ENCODE measurements around the gene BTBD6. TPM values are rescaled to one million over a fixed set of nuclear protein-coding genes. Genes with fewer than 3 reads are reported as not detected.

The BTBD6 gene
- total and polyA plus RNA-seq, 9 of the 15 experiments (the other 6 are each of a cell fraction or from before 2014, with no cell fraction given) = not detected

DNA sequence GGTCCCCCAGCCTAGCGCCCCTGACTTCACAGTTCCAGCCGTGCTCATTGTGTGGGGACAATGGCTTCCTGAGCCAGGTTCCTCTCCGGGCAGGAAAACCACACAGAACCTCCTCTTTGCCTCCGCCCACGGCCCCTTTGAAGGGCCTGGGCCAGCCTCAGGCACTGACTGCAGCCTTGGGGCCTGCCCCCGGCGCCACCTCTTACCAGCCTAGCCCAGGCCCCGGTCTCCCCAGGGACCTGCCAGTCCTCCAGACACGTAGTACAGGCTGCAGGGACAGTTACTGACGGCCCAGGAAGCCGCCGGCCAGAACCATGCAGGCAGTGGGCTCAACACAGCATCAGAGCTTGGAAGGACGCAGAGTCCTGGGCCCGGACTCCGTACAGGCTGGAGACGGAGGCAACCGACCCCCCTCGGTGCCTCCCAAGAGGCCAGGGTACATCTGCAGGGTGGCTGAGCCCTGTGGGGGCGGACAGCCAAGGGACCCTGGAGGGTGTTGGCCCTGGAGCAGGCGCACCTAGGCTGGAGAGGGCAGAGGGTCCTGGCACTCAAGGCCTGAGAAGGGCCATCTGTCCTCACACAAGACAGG, 46.3 kb upstream of the BTBD6 start:
- BruUV-seq (replicated peaks) = no TSS peak
- ATAC-seq (peak; percentile 6; the same call in 1 of the 3 replicates), FAIRE-seq (no peak), DNase-seq (ENCODE audit: extremely low read depth in 1 of 4, low spot score in 3 of 4) (no peak)
- no peaks in the 10 kb centered on the region for H3K9me3 ChIP-seq (replicated peaks; ENCODE audit: control insufficient read depth, insufficient read depth, low read depth, low read length)
- in situ Hi-C loops (cut with MboI) = loop anchor here (5.0 kb wide), 1 partner anchor 65 kb away; no protein-coding TSS in a partner anchor
- peaks cover 3 to 73% of the 10 kb centered on the region in 2 experiments; a peak in 3 of 5 replicates for H3K4me1 ChIP-seq (replicated peaks in 1 of 2; ENCODE audit: control insufficient read depth in 2 of 2, insufficient read depth in 2 of 2, low read length in 2 of 2)
- H3K9ac ChIP-seq (ENCODE audit: insufficient read depth in 1 of 2, low read depth in 2 of 2, low read length in 2 of 2) = no peak overlapping the region
- H4K20me1 ChIP-seq (replicated peaks; ENCODE audit: control insufficient read depth, insufficient read depth, low read length) = peaks cover 12% of the 10 kb centered on the region; the same call in 1 of the 2 replicates
- 0 out of 2 replicates have a peak, but pooled peaks have one; percentile 16 for TF ChIP-seq EGR1 (conservative IDR thresholded peaks at IDR 0.05)
- no peak for TF ChIP-seq ZNF354B (CRISPR knock-in tag; IDR thresholded peaks at IDR 0.05)
- H2AFZ ChIP-seq (ENCODE audit: low read depth, low read length) = no peak overlapping the region
- H3K27me3 ChIP-seq (ENCODE audit: control insufficient read depth in 2 of 2, insufficient read depth in 2 of 2, low read length in 2 of 2) = peaks cover 0 to 5% of the 10 kb centered on the region in 2 experiments; a peak in 1 of 5 replicates
- POLR2A ChIA-PET = no interaction called here
- 18% methylated on average over 11 of the region's 20 CpGs for WGBS (ENCODE audit: insufficient coverage, low coverage, missing lambda C conversion rate)
- CTCF ChIA-PET (ENCODE audit: low intra/inter-chr PET ratio) = interaction anchor here (2.0 kb wide), 1 partner anchor 150 kb away, joined by 15 read pairs; no protein-coding TSS in a partner anchor
- H3K79me2 ChIP-seq (ENCODE audit: control insufficient read depth, insufficient read depth, low read length) = no peaks in the 10 kb centered on the region
- no peak overlapping the region for H3K4me2 ChIP-seq (ENCODE audit: insufficient read depth, low read length)
- H3K4me3 ChIP-seq = no peak overlapping the region
- H3K9me1 ChIP-seq (ENCODE audit: control insufficient read depth, insufficient read depth, low read length) = no peaks in the 10 kb centered on the region
- H3K27ac ChIP-seq (ENCODE audit: extremely low read depth, low read depth, low read length) = no peak overlapping the region
- H3K36me3 ChIP-seq (ENCODE audit: control insufficient read depth, insufficient read depth, low read length) = no peaks in the 10 kb centered on the region
- intact Hi-C loops (cut with micrococcal nuclease) = loop anchor here (5.0 kb wide), 1 partner anchor 80 kb away; no protein-coding TSS in a partner anchor

DNA sequence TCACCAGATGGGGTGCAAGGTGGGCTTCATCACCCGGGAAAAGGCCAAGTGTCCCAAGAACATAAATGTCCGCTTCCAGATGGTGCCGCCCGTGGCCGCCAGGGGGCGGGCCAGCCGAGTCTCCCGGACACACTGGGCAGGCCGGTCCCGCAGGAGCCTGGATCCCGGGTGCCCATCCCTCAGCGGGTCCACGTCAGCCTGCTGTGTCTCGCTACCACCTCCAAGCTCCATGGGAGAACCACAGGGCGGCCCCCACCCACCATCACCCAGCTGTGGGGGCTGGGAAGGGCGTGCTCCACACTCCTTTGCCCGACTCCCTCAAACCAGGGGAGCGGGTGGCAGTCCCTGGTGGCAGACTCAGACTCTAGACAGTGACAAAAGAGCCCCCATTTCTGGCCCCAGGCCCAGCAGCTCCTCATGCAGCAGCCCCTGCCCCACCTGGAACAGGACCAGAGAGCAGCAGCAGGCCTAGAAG, 45.2 kb upstream of the BTBD6 start:
- H3K27me3 ChIP-seq (ENCODE audit: control insufficient read depth in 2 of 2, insufficient read depth in 2 of 2, low read length in 2 of 2) = peaks cover 0 to 5% of the 10 kb centered on the region in 2 experiments; a peak in 1 of 5 replicates
- POLR2A ChIA-PET = interaction anchor here (1.0 kb wide), 1 partner anchor 9 kb away, joined by 3 read pairs; no protein-coding TSS in a partner anchor
- WGBS (ENCODE audit: insufficient coverage, low coverage, missing lambda C conversion rate) = 7% methylated on average over 11 of the region's 18 CpGs
- TF ChIP-seq, protein P1, sequence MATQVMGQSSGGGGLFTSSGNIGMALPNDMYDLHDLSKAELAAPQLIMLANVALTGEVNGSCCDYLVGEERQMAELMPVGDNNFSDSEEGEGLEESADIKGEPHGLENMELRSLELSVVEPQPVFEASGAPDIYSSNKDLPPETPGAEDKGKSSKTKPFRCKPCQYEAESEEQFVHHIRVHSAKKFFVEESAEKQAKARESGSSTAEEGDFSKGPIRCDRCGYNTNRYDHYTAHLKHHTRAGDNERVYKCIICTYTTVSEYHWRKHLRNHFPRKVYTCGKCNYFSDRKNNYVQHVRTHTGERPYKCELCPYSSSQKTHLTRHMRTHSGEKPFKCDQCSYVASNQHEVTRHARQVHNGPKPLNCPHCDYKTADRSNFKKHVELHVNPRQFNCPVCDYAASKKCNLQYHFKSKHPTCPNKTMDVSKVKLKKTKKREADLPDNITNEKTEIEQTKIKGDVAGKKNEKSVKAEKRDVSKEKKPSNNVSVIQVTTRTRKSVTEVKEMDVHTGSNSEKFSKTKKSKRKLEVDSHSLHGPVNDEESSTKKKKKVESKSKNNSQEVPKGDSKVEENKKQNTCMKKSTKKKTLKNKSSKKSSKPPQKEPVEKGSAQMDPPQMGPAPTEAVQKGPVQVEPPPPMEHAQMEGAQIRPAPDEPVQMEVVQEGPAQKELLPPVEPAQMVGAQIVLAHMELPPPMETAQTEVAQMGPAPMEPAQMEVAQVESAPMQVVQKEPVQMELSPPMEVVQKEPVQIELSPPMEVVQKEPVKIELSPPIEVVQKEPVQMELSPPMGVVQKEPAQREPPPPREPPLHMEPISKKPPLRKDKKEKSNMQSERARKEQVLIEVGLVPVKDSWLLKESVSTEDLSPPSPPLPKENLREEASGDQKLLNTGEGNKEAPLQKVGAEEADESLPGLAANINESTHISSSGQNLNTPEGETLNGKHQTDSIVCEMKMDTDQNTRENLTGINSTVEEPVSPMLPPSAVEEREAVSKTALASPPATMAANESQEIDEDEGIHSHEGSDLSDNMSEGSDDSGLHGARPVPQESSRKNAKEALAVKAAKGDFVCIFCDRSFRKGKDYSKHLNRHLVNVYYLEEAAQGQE (IDR thresholded peaks at IDR 0.05; ENCODE audit: borderline replicate concordance) = peak; percentile 64
- TF ChIP-seq, protein P1 (CRISPR knock-in tag; IDR thresholded peaks at IDR 0.05; ENCODE audit: low read depth) = no peak
- TF ChIP-seq SMC3 (conservative IDR thresholded peaks at IDR 0.05; ENCODE audit: insufficient read depth, low read depth, low read length) = peak; percentile 70

More for the DNA sequence above, 45.2 kb upstream of the BTBD6 start:
- in situ Hi-C loops (cut with MboI) = loop anchor here (5.0 kb wide), 1 partner anchor 64 kb away; no protein-coding TSS in a partner anchor
- DNase-seq (ENCODE audit: extremely low read depth in 1 of 4, low spot score in 3 of 4) = peak; percentile 61 to 71 (median 70)
- Histone ChIP-seq H4K20me1 (replicated peaks; ENCODE audit: control insufficient read depth, insufficient read depth, low read length) (peaks cover 12% of the 10 kb centered on the region; the same call in 1 of the 2 replicates), H3K36me3 (ENCODE audit: control insufficient read depth, insufficient read depth, low read length) (no peaks in the 10 kb centered on the region), H3K4me2 (ENCODE audit: insufficient read depth, low read length) (no peak overlapping the region), H3K79me2 (ENCODE audit: control insufficient read depth, insufficient read depth, low read length) (no peaks in the 10 kb centered on the region), H3K4me3 (no peak overlapping the region), H3K27ac (ENCODE audit: extremely low read depth, low read depth, low read length) (no peak overlapping the region), H3K4me1 (replicated peaks in 1 of 2; ENCODE audit: control insufficient read depth in 2 of 2, insufficient read depth in 2 of 2, low read length in 2 of 2) (peaks cover 3 to 75% of the 10 kb centered on the region in 2 experiments; a peak in 3 of 5 replicates), H3K9me3 (replicated peaks; ENCODE audit: control insufficient read depth, insufficient read depth, low read depth, low read length) (no peaks in the 10 kb centered on the region), H3K9ac (ENCODE audit: insufficient read depth in 1 of 2, low read depth in 2 of 2, low read length in 2 of 2) (no peak overlapping the region), H2AFZ (ENCODE audit: low read depth, low read length) (no peak overlapping the region), H3K9me1 (ENCODE audit: control insufficient read depth, insufficient read depth, low read length) (no peaks in the 10 kb centered on the region)
- peak; percentile 77 for ATAC-seq
- peak; percentile 19 for FAIRE-seq
- intact Hi-C loops (cut with micrococcal nuclease) = loop anchor here (5.0 kb wide), 1 partner anchor 79 kb away; no protein-coding TSS in a partner anchor
- BruUV-seq (replicated peaks) = no TSS peak
- CTCF ChIA-PET (ENCODE audit: low intra/inter-chr PET ratio) = interaction anchor here (0.6 to 2.0 kb wide), 2 partner anchors 144 to 149 kb away, joined by 3 to 15 read pairs; no protein-coding TSS in a partner anchor
